ENCODE results near the gene HS6ST2.

Gene HS6ST2

DNA sequence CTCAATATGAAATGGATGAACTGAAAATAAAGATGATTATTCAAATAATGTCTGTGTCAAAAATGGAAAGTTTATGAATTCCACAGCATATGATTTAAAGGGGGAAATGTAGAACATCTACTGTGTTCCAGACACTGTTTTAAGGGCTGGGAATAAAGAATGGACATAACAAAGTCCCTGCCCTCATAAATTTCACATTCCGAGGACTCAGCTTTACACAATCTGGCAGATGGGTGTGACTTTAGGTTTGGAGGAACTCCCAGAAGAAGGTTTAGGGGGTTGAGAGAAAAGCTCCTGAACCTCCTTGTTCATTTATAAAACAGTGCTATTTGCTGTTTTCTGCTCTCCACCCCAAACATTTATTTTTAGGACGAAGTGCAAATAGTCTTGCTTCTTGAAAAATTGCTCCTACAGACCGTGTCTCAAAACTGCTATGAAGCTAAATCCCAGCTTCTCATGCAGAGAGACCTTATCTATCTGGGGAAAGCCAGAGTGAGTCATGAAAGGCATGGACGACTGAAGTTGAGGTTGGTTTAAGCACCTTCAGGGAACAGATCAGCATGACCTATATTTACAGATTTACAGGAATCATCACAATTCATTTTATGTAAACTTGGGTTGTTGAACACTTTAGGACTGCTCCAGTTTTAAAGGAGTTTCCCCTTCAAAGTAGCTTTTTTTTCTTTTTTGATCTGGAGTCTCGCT lies 184.3 kb downstream of the HS6ST2 start:
- Histone ChIP-seq H3K4me1 (ENCODE audit: control insufficient read depth, insufficient read depth, low read length) (no peaks in the 10 kb centered on the region), H3K4me3 (ENCODE audit: low read depth, low read length) (no peak overlapping the region), H3K36me3 (ENCODE audit: control insufficient read depth in 2 of 2, insufficient read depth in 1 of 2, low read length in 2 of 2) (no peaks in the 10 kb centered on the region), H3K27ac (ENCODE audit: extremely low read depth, low read depth, low read length) (no peak overlapping the region), H3K9me3 (ENCODE audit: control insufficient read depth, insufficient read depth, low read depth, low read length) (no peaks in the 10 kb centered on the region)
- TF ChIP-seq ZFP3 (tag by site-specific recombination; IDR thresholded peaks at IDR 0.05; ENCODE audit: low read depth) = no peak
- TF ChIP-seq ZNF416 (tag by site-specific recombination; IDR thresholded peaks at IDR 0.05) = no peak
- no peak for TF ChIP-seq ZNF785 (tag by site-specific recombination; IDR thresholded peaks at IDR 0.05)
- TF ChIP-seq ZNF544 (tag by site-specific recombination; IDR thresholded peaks at IDR 0.05) = no peak
- TF ChIP-seq, protein P1, sequence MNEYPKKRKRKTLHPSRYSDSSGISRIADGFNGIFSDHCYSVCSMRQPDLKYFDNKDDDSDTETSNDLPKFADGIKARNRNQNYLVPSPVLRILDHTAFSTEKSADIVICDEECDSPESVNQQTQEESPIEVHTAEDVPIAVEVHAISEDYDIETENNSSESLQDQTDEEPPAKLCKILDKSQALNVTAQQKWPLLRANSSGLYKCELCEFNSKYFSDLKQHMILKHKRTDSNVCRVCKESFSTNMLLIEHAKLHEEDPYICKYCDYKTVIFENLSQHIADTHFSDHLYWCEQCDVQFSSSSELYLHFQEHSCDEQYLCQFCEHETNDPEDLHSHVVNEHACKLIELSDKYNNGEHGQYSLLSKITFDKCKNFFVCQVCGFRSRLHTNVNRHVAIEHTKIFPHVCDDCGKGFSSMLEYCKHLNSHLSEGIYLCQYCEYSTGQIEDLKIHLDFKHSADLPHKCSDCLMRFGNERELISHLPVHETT (tag by site-specific recombination; IDR thresholded peaks at IDR 0.05) = no peak
- TF ChIP-seq ZNF169 (tag by site-specific recombination; IDR thresholded peaks at IDR 0.05) = no peak
- TF ChIP-seq ZNF610 (tag by site-specific recombination; IDR thresholded peaks at IDR 0.05; ENCODE audit: borderline replicate concordance) = no peak
- TF ChIP-seq, protein P2, sequence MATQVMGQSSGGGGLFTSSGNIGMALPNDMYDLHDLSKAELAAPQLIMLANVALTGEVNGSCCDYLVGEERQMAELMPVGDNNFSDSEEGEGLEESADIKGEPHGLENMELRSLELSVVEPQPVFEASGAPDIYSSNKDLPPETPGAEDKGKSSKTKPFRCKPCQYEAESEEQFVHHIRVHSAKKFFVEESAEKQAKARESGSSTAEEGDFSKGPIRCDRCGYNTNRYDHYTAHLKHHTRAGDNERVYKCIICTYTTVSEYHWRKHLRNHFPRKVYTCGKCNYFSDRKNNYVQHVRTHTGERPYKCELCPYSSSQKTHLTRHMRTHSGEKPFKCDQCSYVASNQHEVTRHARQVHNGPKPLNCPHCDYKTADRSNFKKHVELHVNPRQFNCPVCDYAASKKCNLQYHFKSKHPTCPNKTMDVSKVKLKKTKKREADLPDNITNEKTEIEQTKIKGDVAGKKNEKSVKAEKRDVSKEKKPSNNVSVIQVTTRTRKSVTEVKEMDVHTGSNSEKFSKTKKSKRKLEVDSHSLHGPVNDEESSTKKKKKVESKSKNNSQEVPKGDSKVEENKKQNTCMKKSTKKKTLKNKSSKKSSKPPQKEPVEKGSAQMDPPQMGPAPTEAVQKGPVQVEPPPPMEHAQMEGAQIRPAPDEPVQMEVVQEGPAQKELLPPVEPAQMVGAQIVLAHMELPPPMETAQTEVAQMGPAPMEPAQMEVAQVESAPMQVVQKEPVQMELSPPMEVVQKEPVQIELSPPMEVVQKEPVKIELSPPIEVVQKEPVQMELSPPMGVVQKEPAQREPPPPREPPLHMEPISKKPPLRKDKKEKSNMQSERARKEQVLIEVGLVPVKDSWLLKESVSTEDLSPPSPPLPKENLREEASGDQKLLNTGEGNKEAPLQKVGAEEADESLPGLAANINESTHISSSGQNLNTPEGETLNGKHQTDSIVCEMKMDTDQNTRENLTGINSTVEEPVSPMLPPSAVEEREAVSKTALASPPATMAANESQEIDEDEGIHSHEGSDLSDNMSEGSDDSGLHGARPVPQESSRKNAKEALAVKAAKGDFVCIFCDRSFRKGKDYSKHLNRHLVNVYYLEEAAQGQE (tag by site-specific recombination; IDR thresholded peaks at IDR 0.05) = no peak
- no peak for TF ChIP-seq ZNF548 (tag by site-specific recombination; IDR thresholded peaks at IDR 0.05)
- TF ChIP-seq ZNF701 (tag by site-specific recombination; IDR thresholded peaks at IDR 0.05) = no peak
- TF ChIP-seq, protein P3, sequence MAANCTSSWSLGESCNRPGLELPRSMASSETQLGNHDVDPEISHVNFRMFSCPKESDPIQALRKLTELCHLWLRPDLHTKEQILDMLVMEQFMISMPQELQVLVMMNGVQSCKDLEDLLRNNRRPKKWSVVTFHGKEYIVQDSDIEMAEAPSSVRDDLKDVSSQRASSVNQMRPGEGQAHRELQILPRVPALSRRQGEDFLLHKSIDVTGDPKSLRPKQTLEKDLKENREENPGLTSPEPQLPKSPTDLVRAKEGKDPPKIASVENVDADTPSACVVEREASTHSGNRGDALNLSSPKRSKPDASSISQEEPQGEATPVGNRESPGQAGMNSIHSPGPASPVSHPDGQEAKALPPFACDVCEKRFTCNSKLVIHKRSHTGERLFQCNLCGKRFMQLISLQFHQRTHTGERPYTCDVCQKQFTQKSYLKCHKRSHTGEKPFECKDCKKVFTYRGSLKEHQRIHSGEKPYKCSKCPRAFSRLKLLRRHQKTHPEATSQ (tag by site-specific recombination; IDR thresholded peaks at IDR 0.05) = no peak
- TF ChIP-seq, protein P4, sequence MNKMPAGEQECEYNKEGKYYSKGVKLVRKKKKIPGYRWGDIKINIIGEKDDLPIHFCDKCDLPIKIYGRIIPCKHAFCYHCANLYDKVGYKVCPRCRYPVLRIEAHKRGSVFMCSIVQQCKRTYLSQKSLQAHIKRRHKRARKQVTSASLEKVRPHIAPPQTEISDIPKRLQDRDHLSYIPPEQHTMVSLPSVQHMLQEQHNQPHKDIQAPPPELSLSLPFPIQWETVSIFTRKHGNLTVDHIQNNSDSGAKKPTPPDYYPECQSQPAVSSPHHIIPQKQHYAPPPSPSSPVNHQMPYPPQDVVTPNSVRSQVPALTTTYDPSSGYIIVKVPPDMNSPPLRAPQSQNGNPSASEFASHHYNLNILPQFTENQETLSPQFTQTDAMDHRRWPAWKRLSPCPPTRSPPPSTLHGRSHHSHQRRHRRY (tag by site-specific recombination; IDR thresholded peaks at IDR 0.05) = no peak
- POLR2A ChIA-PET = no interaction called here
- CTCF ChIA-PET = interaction anchor here (0.5 to 1.3 kb wide), 5 partner anchors 22 to 1275 kb away, joined by 3 to 5 read pairs (median 3); no protein-coding TSS in a partner anchor

DNA sequence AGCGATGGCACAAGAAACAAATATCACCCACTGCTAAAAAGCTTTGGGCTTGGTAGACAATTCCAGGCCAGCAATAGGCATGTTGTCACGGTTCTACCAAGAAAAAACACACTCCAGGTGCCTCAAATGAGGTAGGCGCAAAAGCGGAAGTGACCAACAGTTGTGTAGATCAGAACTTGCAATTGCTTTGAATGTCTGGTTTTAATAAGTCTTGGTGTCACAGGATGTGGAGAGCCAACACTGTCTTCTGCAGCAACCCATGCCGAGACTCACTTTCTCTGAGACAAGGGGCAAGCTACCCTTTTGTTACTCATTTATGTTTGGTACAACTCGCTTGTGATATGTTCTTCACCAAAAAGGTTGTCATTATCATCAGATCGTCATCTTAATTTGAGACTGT lies 188.8 kb downstream of the HS6ST2 start:
- Histone ChIP-seq H3K9me3 (ENCODE audit: control insufficient read depth, insufficient read depth, low read depth, low read length) (no peaks in the 10 kb centered on the region), H3K4me1 (ENCODE audit: control insufficient read depth, insufficient read depth, low read length) (no peaks in the 10 kb centered on the region), H3K27ac (ENCODE audit: extremely low read depth, low read depth, low read length) (no peak overlapping the region), H3K4me3 (ENCODE audit: low read depth, low read length) (no peak overlapping the region), H3K36me3 (ENCODE audit: control insufficient read depth in 2 of 2, insufficient read depth in 1 of 2, low read length in 2 of 2) (no peaks in the 10 kb centered on the region)
- ChIA-PET POLR2A (no interaction called here), CTCF (interaction anchor here (0.6 kb wide), 1 partner anchor 40 kb away, joined by 3 read pairs; no protein-coding TSS in a partner anchor)
- TF ChIP-seq OSR2 (tag by site-specific recombination; IDR thresholded peaks at IDR 0.05) = no peak
- TF ChIP-seq, protein P5, sequence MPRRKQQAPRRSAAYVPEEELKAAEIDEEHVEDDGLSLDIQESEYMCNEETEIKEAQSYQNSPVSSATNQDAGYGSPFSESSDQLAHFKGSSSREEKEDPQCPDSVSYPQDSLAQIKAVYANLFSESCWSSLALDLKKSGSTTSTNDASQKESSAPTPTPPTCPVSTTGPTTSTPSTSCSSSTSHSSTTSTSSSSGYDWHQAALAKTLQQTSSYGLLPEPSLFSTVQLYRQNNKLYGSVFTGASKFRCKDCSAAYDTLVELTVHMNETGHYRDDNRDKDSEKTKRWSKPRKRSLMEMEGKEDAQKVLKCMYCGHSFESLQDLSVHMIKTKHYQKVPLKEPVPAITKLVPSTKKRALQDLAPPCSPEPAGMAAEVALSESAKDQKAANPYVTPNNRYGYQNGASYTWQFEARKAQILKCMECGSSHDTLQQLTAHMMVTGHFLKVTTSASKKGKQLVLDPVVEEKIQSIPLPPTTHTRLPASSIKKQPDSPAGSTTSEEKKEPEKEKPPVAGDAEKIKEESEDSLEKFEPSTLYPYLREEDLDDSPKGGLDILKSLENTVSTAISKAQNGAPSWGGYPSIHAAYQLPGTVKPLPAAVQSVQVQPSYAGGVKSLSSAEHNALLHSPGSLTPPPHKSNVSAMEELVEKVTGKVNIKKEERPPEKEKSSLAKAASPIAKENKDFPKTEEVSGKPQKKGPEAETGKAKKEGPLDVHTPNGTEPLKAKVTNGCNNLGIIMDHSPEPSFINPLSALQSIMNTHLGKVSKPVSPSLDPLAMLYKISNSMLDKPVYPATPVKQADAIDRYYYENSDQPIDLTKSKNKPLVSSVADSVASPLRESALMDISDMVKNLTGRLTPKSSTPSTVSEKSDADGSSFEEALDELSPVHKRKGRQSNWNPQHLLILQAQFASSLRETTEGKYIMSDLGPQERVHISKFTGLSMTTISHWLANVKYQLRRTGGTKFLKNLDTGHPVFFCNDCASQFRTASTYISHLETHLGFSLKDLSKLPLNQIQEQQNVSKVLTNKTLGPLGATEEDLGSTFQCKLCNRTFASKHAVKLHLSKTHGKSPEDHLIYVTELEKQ (tag by site-specific recombination; IDR thresholded peaks at IDR 0.05; ENCODE audit: borderline replicate concordance) = no peak
- TF ChIP-seq, protein P6, sequence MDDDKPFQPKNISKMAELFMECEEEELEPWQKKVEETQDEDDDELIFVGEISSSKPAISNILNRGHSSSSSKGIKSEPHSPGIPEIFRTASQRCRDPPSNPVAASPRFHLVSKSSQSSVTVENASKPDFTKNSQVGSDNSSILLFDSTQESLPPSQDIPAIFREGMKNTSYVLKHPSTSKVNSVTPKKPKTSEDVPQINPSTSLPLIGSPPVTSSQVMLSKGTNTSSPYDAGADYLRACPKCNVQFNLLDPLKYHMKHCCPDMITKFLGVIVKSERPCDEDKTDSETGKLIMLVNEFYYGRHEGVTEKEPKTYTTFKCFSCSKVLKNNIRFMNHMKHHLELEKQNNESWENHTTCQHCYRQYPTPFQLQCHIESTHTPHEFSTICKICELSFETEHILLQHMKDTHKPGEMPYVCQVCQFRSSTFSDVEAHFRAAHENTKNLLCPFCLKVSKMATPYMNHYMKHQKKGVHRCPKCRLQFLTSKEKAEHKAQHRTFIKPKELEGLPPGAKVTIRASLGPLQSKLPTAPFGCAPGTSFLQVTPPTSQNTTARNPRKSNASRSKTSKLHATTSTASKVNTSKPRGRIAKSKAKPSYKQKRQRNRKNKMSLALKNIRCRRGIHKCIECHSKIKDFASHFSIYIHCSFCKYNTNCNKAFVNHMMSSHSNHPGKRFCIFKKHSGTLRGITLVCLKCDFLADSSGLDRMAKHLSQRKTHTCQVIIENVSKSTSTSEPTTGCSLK (tag by site-specific recombination; IDR thresholded peaks at IDR 0.05) = no peak
- no peak for TF ChIP-seq ZNF791 (tag by site-specific recombination; IDR thresholded peaks at IDR 0.05)
- no peak for TF ChIP-seq SP2 (tag by site-specific recombination; IDR thresholded peaks at IDR 0.05)
- no peak for TF ChIP-seq ZBTB17 (tag by site-specific recombination; IDR thresholded peaks at IDR 0.05)
- TF ChIP-seq ZNF514 (tag by site-specific recombination; IDR thresholded peaks at IDR 0.05) = no peak
- no peak for TF ChIP-seq ZNF558 (tag by site-specific recombination; IDR thresholded peaks at IDR 0.05)
- no peak for TF ChIP-seq ZNF184 (tag by site-specific recombination; IDR thresholded peaks at IDR 0.05)
- no peak for TF ChIP-seq ZFHX2 (tag by site-specific recombination; conservative IDR thresholded peaks at IDR 0.05)
